Cerebellar nuclear complex (tissue), 1 donor: ENCODE results near the gene MBNL1.

ENCODE experiments used
- DNase-seq, 2 experiments: peaks; one replicate each; lab custom pipeline; 2025; lab: John Stamatoyannopoulos, UW

MBNL1 gene, protein sequence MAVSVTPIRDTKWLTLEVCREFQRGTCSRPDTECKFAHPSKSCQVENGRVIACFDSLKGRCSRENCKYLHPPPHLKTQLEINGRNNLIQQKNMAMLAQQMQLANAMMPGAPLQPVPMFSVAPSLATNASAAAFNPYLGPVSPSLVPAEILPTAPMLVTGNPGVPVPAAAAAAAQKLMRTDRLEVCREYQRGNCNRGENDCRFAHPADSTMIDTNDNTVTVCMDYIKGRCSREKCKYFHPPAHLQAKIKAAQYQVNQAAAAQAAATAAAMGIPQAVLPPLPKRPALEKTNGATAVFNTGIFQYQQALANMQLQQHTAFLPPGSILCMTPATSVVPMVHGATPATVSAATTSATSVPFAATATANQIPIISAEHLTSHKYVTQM

DNA sequence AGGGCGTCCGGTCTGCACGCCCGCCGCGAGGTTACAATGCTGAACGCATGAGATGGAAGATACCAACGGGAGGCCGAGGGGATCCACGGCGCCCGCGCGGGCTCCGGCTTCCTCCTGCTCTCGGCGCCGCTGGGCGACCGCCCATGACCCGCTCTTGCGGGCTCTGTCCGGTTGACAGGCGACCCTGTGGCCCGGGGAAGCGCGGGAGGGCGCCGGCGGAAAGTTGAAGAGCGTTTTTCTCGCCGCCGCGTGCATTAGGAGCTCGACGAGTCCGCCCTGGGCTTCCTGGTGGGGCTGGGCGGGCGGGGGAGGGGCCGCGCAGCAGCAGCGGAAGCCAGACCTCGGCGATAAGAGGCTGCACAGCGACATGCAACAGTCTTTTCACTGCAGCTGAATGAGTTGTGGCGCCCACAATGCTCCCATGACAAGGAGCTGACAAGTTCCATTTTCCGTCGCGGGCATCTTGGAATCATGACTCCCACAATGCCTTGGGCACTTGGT, at the start of gene MBNL1:
Gene MBNL1, plus strand, starts transcription at position 375 of the 501 bp plus-strand sequence. CDS start 31,265 bp downstream, outside the sequence.
- peak in 1 of 2 experiments; percentile 24 for DNase-seq

DNA sequence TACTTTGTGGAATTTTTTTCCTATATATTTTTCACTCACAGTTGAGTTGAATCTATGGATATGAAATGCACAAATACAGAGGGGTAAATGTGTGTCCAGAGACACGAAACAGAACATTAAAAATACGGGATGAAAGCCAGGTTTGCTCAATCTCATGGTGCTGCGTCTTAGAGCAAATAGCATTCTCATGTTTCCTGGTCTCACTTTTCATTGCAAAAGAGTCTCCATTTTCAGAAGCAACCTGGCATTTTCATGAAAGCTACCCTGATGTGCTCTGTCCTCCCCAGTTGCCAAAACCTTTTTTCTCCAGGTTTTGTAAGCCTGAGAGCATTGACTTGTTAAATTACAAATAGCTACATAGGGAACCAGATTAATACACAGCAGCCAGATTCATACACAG, 49.5 kb upstream of the MBNL1 start:
- no peak for DNase-seq

DNA sequence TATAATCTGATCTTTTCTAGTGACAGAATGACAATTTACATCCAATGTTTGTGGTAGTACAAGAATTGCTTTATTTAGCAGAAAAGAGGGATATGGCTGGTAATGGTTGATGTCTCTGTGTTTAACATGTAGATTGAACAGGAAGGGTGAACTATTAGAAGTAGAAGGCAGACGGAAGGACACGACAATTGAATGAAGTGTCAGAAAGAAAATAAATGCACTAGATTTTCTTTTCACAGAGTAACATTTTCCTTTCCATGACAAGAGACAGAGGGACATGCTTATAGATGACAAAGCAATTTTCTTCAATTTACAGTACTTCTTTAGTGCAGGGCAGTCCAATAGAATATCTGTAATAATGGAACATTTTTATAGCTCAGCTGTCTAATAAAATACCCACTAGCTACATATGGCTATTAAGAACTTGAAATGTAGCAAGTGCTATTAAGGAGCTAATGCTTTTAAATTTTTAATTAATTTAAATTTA, 48.9 kb upstream of the MBNL1 start:
- no peak for DNase-seq

DNA sequence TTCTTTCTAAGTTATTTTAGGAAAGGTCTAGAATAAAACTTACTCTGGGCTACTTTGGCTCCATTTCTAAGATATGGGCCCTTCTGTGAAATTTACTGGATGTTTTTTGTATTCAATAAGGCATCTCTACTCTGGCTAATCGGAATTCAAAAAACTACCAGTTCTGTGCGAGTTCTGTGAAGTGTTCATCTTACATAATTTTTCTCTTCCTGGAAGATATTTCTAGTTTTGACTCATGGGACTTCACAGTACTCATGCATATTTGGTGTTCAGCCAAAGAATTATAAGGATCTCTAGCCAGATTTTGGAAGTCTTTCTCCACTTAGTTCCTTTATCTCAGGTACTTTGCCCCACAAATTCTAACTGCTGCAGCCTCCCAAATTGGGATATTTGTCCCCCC, 46.4 kb upstream of the MBNL1 start:
- no peak for DNase-seq

DNA sequence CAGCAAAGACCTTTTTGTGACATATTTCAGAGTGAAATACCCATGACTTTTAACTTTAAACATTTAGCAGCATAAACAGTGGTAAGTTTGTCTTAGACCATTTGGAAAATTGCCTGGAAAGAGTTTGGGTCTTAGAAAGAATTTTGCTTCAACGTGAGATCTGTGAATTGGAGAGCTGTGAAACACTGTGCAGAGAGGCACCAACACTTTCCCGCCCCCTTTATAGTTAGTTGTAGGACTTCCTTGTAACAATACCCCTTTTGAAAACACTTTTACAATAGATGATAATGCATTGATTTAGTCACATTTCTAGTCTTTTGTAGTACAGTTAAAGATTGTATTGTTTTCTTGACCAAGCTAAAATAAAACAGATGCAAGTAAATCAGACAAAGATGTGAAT, 43.5 kb upstream of the MBNL1 start:
- DNase-seq = no peak

DNA sequence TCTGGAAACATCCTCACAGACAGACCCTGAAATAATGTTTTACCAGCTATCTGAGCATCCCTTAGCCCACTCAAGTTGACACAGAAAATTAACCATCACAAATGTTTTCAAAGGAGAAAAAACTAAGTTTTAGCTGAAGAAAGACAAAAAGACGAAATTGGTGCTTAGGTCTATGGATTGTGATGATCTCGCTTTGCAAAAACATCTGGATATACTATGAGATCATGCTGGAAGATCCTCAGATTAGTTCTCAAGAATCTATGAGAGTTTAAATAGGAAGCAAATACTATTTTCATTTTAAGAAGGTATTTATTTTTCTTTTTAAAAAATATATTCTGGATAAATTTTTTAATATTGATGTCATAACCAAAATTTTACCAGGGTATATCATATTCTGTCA, 42.6 kb upstream of the MBNL1 start:
- DNase-seq = no peak

DNA sequence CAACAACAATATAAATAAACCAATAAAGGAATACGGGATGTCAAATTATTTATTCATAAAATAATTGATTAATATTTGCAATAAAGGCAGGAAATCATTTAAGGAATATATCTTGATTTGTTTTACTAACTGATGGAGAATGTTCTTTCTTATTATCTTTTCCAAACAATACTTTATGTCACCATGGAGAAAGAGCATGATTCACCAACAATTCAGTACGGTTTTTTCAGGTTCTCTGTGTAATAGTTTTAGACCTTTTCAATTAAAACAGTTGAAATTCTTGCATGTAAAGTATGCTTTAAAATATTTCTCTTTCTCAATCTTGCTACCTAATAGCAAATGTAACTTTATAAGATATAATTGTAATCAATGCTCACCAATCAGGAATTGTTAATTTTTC, 41.7 kb upstream of the MBNL1 start:
- no peak for DNase-seq

DNA sequence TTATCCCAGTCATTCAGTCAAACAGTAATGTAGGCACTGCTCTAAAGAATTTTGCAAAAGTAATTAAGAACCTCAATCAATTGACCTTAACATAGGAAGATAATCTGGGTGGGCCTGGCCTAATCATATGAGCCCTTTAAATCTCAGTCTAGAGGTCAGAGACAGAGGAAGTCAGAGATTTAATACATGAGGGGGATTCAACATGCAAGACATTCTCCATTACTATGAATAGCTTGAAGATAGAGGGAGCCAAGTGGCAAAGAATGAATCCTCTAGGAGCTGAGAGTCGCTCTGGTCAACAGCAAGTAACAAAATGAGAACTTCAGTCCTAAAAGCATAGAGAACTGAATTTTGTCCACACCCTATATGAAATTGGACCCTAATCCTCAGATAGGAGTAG, 39.0 kb upstream of the MBNL1 start:
- DNase-seq = no peak

DNA sequence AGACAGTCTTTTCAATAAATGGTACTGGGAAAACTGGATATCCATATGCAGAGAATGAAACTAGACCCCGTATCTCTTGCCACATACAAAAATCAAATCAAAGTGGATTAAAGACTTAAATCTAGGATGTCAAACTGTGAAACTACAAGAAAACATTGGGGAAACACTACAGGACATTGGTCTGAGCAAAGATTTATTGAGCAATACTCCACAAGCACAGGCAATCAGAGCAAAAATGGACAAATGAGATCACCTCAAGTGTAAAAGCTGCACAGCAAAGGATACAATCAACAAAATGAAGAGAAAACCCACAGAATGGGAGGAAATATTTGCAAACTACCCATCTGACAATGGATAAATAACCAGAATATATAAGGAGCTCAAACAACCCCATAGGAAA, 38.4 kb upstream of the MBNL1 start:
- no peak for DNase-seq

DNA sequence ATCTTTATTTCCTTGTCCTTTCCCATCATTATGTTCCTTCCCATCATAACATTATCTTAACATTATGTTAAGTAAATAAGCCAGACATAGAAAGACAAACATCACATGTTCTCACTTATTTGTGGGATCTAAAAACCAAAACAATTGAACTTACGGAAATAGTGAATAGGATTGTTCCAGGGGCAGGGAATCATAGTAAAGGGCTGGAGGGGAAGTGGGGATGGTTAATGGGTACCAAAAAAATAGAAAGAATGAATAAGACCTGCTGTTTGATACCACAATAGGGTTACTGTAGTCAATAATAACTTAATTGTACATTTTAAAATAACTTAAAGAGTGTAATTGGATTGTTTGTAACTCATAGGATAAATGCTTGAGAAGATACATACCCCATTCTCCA, 36.7 kb upstream of the MBNL1 start:
- DNase-seq = no peak

DNA sequence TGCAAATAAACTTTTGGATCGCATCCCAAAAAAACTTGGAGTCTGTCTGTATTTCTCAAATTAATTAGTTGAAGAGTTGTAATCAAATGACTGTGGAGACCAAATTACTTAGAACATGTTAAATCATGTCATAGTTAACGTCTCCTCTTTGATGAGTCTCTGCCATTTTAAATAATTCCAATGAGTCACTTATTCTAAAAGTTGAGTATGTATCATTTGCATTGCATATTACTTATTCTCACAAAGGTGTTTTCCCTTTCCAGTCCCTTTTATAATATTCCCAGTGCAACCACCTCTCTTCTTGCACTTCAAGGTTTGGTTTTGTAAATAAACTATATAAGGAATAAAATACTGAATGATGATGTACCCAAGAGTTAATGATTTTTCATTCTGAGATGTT, 36.0 kb upstream of the MBNL1 start:
- no peak for DNase-seq

DNA sequence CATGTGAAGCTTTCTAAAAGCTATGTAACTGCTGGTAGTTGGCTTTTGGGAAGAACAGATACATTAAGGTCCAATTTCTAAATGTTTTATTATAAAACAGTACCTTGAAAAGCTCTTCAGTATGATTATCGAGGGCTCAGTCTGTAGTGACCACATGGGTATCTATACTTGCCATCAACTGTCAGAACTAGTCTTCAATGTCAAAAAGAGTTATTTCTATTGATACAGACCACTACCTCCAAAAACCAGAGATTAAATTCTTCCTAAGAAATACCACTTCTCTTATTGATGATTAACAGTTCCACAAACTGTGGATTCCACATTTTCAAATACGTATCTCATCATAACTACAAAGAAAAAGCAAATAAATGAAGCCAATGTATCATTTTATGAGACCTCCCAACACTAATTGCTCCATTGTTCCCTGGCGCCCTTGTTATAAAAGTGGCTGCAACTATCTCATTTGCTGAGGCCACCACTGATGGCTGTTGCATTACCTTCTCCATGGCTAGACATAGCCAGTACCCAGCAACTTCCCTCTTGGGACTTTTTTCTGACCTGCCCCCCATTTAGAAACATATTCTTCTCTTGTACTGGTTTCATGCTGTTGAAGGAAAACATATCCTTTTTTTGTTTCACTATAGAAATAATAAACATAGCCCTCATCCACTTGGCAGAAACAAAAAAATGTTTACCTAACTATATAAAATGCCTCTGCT, 33.9 kb upstream of the MBNL1 start:
- no peak for DNase-seq

DNA sequence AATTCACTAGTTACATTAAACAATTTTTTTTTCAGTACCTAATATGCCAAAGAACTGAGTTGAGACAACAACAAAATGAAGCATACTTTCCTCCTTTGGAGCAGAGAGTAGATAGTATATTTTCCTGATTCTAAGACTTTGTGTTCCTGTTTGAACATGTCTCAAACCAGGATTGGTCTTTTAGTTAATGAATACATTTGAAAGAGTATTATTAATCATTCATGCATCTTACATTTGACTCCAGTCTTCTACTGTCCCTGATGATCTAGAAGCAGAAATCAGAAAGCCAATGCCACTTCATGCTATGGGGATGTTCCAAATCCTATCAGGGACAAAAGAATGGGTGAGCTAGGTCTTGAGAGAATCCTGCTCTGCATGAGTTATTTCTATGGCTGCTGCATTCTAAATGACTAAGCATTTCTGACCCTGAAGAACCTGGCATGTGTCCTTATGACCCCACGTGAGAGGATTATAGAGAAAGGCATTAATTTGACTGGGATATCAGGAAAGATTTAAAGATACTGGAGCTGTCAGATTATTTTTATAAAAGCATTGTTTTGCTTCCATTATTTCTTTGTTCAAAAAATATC, 32.9 kb upstream of the MBNL1 start:
- DNase-seq = no peak

DNA sequence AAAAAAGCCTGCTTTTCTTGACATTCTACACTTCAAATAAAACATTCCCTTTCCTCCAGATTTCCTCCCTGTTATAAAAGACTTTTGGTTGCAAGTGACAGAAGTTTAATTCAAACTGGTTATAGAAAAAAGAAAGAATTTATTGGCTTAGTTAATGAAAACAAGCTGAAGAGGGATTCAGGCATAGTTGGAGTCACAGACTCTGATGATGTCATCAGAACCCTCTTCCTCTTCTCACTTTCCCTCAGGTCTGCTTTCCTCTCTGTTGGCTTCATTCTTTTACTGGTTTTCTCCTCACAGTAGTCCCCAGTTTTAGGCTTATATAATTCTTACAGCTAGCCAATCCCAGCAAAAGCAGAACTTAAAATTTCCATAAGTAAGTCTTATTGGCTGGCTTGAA, 32.0 kb upstream of the MBNL1 start:
- DNase-seq = no peak

DNA sequence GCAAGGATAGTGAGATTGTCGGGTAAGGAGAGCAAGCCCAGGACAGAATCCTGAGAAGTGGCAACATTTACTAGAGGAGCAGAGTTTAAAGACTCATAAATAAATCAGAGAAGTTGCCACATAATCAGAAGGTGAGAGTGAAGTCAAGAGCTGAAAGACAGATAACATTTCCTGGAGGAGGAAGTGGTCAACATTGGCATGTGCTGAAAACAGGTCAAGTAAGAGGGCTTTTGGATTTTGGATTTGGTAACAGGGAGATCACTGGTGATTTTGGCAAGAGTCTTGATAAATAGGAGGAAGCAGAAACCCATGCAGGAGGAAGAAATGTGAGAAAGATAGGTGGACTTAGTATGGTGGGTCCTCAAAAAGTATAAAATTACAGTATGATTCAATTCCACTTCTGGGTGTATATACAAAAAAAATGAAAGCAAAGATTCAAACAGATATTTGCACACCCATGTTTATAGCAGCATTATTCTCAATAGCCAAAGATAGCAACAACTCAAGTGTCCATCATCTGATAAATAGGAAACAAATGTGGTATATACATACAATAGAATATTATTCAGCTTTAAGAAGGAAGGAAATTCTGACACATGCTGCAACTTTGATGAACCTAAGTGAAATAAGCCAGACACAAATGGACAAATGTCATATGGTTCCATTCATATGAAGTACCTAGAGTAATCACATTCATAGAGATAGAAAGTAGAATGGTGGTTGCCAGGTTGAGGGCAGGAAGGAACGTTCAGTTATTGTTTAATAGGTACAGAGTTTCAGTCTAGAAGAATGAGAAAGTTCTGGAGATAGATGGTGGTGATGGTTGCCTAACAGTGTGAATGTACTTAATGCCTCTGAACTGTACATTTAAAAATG, 27.3 kb upstream of the MBNL1 start:
- DNase-seq = no peak

DNA sequence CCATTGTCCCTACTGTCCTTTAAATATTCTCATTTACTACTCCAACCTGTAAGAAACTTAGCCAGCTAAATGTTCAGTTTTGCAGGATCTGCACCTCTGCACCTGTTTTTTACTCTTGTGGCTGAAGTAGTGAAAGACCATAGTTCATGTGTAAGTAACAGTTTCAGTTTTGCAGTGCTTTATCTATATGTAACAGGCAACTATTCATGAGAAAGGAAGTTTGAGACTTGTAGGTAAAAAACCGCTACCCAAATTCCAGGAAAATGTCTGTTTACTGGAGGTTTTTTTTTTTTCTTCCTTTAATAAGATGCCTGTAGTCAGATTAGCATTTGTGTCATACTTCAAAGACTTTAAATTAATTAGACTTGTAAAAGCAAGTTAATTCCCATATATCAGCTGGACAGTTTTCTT, 25.4 kb upstream of the MBNL1 start:
- DNase-seq = no peak

DNA sequence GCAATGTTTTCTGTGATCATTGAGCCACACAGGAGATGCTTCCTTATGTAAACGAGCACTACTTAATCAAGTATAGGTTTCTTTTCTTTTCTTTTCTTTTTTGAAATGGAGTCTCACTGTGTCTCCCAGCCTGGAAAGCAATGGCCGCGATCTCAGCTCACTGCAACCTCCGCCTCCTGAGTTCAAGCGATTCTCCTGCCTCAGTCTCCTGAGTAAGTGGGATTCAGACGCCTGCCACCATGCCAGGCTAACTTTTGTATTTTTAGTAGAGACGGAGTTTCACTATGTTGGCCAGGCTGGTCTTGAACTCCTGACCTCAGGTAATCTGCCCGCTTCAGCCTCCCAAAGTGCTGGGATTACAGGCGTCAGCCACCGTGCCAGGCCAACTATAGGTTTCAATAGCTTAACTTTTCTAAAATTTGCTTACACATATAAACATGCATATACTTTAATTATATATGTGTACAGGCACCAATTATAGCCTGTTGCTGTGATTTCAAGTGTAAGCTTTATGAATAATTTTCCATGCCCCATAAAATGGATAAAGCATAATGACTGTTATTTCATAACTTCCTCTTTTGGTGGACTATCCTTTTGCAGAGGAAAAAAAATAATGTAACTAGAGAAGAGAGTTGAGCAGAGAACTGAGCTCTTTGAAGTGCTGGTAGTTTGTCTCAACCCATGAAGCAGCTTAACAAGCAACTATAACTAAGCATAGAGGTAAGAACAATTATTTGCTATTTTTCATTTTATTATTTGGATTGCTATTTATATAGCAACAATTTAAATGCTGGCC, 24.8 kb upstream of the MBNL1 start:
- DNase-seq = no peak

DNA sequence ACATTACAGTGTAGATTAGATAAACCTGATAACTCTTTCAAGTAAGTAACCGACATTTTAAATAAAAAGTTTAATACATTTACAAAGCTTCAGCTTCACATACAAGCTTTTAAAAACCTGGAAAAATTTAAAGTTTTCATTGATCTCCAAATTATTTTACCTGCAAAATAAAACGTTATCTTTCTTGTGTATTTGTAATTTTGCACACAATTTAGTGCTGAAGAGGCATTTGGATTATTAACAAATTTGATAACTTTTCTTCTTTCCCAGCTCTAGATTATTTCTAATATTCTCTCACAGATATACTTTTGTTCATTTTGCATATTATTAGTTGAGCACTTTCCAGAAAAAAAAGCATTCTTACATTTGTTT, 24.2 kb upstream of the MBNL1 start:
- no peak for DNase-seq

DNA sequence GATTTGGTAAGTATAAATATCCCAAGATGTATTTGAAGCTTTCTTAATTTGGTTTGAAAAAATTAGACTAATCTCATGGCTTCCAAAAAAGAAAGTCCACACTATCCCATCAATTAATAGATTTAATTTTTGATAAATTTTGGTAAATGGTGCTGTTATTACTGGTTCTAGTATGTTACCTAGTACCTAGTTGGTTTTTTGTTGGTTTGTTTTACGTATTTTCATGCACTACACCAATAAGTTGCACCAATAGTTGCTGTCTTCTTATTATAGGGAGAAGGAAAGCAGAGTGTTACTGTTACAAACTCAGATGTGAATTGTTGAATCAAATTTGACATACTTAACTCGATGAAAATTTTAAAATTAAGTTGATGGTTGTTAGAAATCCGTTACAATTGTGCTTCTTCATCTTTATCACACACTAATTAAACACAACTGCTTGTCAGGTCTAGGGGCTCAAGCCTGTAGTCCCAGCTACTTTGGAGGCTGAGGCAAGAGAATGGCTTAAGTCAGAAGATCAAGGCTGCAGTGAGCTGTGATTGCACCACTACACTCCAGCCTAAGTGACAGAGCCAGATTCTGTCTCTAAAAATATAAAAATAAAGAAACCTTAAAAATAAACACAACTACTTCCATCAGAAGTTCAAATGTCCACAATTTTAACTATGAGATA, 23.1 kb upstream of the MBNL1 start:
- DNase-seq = no peak

DNA sequence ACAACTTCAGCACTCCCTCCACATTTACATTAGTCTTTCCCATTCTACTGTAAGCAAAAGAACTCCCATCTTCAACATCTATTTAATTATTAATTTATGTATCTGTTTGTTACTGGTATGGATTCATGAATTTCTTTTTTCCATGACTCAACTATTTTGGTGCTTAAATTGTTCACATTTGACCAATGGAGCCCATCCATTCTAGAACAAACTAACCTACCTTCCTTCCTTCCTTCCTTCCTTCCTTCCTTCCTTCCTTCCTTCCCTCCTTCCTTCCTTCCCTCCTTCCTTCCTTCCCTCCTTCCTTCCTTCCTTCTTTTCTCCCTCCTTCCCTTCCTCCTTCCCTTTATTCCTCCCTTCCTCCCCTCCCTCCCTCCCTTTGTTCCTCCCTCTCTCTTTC, 16.8 kb upstream of the MBNL1 start:
- no peak for DNase-seq

DNA sequence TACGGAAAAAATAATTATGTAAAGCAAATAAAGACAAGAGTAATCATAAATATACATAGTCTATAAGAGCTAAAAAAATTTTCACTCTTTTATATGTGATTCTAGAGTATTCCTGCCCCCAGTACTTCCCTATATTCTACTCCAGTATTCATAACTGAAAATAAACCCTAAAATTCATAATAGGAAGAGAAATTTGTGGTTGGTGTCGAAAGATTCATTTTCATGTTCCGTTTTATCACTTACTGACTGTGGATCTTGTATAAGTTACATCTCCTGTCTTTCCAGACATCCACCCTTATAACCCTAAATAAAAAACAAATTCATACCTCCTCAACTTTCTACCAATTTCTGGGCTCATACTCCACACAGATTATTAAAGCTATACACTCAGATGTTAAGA, 16.0 kb upstream of the MBNL1 start:
- no peak for DNase-seq
